Liver (tissue), 9 donors: ENCODE measurements around the gene UBL3. TPM values are rescaled to one million over a fixed set of nuclear protein-coding genes. Genes with fewer than 3 reads are reported as not detected.

Experiments
- DNase-seq: peaks from one replicate; pipeline ENCODE4 v3.0.0-alpha.2; 2017; ENCODE audit warnings: low spot score
- H3K27ac ChIP-seq, 2 donors: one replicate each; pipeline ENCODE4 v1.7.0; 2013; ENCODE audit warnings: inconsistent platforms in 2 of 2, low read length in 2 of 2, control low read depth in 1 of 2, low read depth in 1 of 2, mild to moderate bottlenecking in 1 of 2
- H3K27me3 ChIP-seq, 4 donors: one replicate each; pipeline versions ENCODE4 v1.6.1 to v1.7.0; 2013; ENCODE audit warnings: low read length in 3 of 4, inconsistent platforms in 1 of 4, mild to moderate bottlenecking in 1 of 4, moderate library complexity in 1 of 4; ENCODE audit not compliant: control insufficient read depth in 4 of 4, insufficient read depth in 4 of 4
- H3K36me3 ChIP-seq, 4 donors: one replicate each; pipeline versions ENCODE4 v1.6.1 to v1.7.0; 2013; ENCODE audit warnings: low read length in 3 of 4, mild to moderate bottlenecking in 3 of 4, low read depth in 1 of 4, moderate library complexity in 1 of 4; ENCODE audit not compliant: control insufficient read depth in 4 of 4, insufficient read depth in 3 of 4
- H3K4me1 ChIP-seq, 4 donors: one replicate each; pipeline versions ENCODE4 v1.6.1 to v1.7.0; 2013; ENCODE audit warnings: low read length in 3 of 4, mild to moderate bottlenecking in 3 of 4, moderate library complexity in 1 of 4; ENCODE audit not compliant: control insufficient read depth in 4 of 4, insufficient read depth in 4 of 4
- H3K4me3 ChIP-seq, 3 donors: one replicate each; pipeline versions ENCODE4 v1.6.1 to v1.7.0; 2013; ENCODE audit warnings: low read length in 3 of 3, control low read depth in 1 of 3, low read depth in 1 of 3, mild to moderate bottlenecking in 1 of 3
- H3K9ac ChIP-seq, 2 donors: one replicate each; pipeline ENCODE4 v1.7.0; 2013; ENCODE audit warnings: low read length in 2 of 2, mild to moderate bottlenecking in 2 of 2, moderate library complexity in 2 of 2, control low read depth in 1 of 2, low read depth in 1 of 2
- H3K9me3 ChIP-seq, 4 donors: one replicate each; pipeline versions ENCODE4 v1.6.1 to v1.7.0; 2013; ENCODE audit warnings: low read length in 3 of 4; ENCODE audit not compliant: control insufficient read depth in 4 of 4
- EGR1 ChIP-seq, 2 donors: IDR thresholded peaks; 2 replicates each; pipeline ENCODE4 v1.6.1; 2016 to 2018; ENCODE audit warnings: antibody characterized with exemption in 2 of 2, low read depth in 2 of 2
- FOXA1 ChIP-seq: IDR thresholded peaks from 2 replicates; pipeline ENCODE4 v1.6.1; 2016; ENCODE audit warnings: antibody characterized with exemption
- FOXA2 ChIP-seq: IDR thresholded peaks from 2 replicates; pipeline ENCODE4 v1.6.1; 2016; ENCODE audit warnings: antibody characterized with exemption
- GABPA ChIP-seq, 2 donors: IDR thresholded peaks in 1 of 2; conservative IDR thresholded peaks in 1 of 2; 2 replicates each; pipeline ENCODE4 v1.6.1; 2016; ENCODE audit warnings: antibody characterized with exemption in 2 of 2, mild to moderate bottlenecking in 1 of 2, moderate library complexity in 1 of 2
- HNF4A ChIP-seq, 2 donors: conservative IDR thresholded peaks; 2 replicates each; pipeline ENCODE4 v1.6.1; 2016; ENCODE audit warnings: antibody characterized with exemption in 2 of 2, mild to moderate bottlenecking in 2 of 2
- HNF4G ChIP-seq: IDR thresholded peaks from 2 replicates; pipeline ENCODE4 v1.6.1; 2016; ENCODE audit warnings: antibody characterized with exemption
- JUND ChIP-seq, 2 donors: IDR thresholded peaks; 2 replicates each; pipeline ENCODE4 v1.6.1; 2016; ENCODE audit warnings: antibody characterized with exemption in 2 of 2
- NR2F2 ChIP-seq: IDR thresholded peaks from 2 replicates; pipeline ENCODE4 v1.6.1; 2016; ENCODE audit warnings: antibody characterized with exemption
- RAD21 ChIP-seq, 2 donors: IDR thresholded peaks; 2 replicates each; pipeline ENCODE4 v1.6.1; 2016; ENCODE audit warnings: antibody characterized with exemption in 2 of 2, mild to moderate bottlenecking in 2 of 2
- RXRA ChIP-seq, 2 donors: IDR thresholded peaks; 2 replicates each; pipeline ENCODE4 v1.6.1; 2017 to 2018; ENCODE audit warnings: antibody characterized with exemption in 2 of 2, mild to moderate bottlenecking in 1 of 2
- SP1 ChIP-seq: IDR thresholded peaks from 2 replicates; pipeline ENCODE4 v1.6.1; 2018; ENCODE audit warnings: antibody characterized with exemption, mild to moderate bottlenecking
- TAF1 ChIP-seq: conservative IDR thresholded peaks from 2 replicates; pipeline ENCODE4 v1.6.1; 2016; ENCODE audit warnings: antibody characterized with exemption, mild to moderate bottlenecking
- YY1 ChIP-seq: IDR thresholded peaks from 2 replicates; pipeline ENCODE4 v1.6.1; 2016; ENCODE audit warnings: antibody characterized with exemption, mild to moderate bottlenecking
- WGBS: extraction: QIAGEN DNeasy Blood & Tissue Kit; methylation state at CpG from one replicate; pipeline ENCODE4 v1.1.7; 2013; 5-methylcytosine and 5-hydroxymethylcytosine counted together
- polyA plus RNA-seq, 2 donors: library from polyadenylated mRNA; stranded (reverse) in 1 of 2; unstranded in 1 of 2; fragments of 200-250 nt in 1 of 2; fragments of >200 nt in 1 of 2; fragmentation: Nextera tagmentation in 1 of 2; extraction: Ambion mirVana in 1 of 2; gene quantifications; one replicate each; pipeline versions ENCODE4 v1.2.1 to v1.2.3, GENCODE V29; 2013 to 2015
- total RNA-seq, 2 donors: library from RNA; depleted of rRNA; stranded (reverse); fragments of >200 nt; gene quantifications; one replicate each; pipeline ENCODE4 v1.2.3, GENCODE V29; 2014
- TF ChIP-seq, protein P1 (sequence below): fragments of 150-350 bp; IDR thresholded peaks from 2 replicates; pipeline ENCODE4 v1.5.1; 2017; ENCODE audit warnings: improper control_type of control experiment, low read depth, low read length; ENCODE audit not compliant: missing input control
- TF ChIP-seq, protein P2 (sequence below): IDR thresholded peaks from 2 replicates; pipeline ENCODE4 v1.6.1; 2016; ENCODE audit warnings: antibody characterized with exemption
- TF ChIP-seq, protein P3 (sequence below): IDR thresholded peaks from 2 replicates; pipeline ENCODE4 v1.6.1; 2016; ENCODE audit warnings: antibody characterized with exemption
- TF ChIP-seq, protein P4 (sequence below): IDR thresholded peaks from 2 replicates; pipeline ENCODE4 v1.6.1; 2016; ENCODE audit warnings: antibody characterized with exemption, mild to moderate bottlenecking
- donor health status: healthy.
- donor health status: healthy.
- donor health status: healthy.
- donor health status: healthy.
- donor health status: healthy.

Gene UBL3
- total and polyA plus RNA-seq, 4 donors, result 13.9 to 21.3 (median 15.9) TPM

DNA sequence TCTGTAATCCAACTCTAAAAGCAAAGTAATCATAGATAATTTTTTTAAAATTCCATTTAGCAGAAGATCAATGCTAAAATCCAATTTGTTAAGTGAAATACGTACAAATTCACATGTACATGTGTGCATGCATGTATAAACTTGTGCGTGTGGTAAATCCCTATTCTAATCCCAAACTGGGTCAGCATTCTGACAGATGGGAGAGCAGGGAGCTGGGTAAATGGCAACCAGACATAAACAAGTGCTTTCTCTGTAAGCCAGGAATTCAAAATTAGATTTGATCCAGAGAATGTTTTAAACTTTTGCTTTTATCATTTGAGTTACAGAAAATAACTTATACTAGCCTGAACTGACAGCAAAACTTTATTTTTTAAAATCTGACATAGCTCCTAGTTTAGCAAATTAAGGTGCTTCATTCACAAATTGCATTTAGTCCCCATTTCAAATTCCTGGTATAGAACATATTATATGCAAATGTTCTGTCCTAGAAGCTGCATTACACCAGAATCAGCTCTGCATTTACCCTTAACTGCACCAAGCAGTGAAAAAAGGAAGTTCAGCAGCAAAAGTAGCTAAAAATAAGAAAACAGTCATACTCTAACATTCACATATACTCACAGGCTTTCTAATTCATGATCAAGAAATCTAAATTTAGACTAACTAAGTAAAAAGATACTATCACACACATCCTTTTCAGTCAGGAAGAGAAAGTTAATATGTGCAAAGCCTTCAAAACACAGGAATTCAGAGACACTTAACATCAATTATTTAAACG is 32.6 kb downstream of the UBL3 start:
- peaks cover 1 to 17% (median 10%) of the 10 kb centered on the region in 4 donors for H3K4me1 ChIP-seq
- no peak for DNase-seq
- no peaks in the 10 kb centered on the region for H3K9me3 ChIP-seq
- no peak overlapping the region for H3K4me3 ChIP-seq
- no peaks in the 10 kb centered on the region for H3K27me3 ChIP-seq
- no peak overlapping the region for H3K9ac ChIP-seq
- TF ChIP-seq YY1, result no peak
- TF ChIP-seq HNF4A (conservative IDR thresholded peaks at IDR 0.05), result no peak
- TF ChIP-seq, protein P1, sequence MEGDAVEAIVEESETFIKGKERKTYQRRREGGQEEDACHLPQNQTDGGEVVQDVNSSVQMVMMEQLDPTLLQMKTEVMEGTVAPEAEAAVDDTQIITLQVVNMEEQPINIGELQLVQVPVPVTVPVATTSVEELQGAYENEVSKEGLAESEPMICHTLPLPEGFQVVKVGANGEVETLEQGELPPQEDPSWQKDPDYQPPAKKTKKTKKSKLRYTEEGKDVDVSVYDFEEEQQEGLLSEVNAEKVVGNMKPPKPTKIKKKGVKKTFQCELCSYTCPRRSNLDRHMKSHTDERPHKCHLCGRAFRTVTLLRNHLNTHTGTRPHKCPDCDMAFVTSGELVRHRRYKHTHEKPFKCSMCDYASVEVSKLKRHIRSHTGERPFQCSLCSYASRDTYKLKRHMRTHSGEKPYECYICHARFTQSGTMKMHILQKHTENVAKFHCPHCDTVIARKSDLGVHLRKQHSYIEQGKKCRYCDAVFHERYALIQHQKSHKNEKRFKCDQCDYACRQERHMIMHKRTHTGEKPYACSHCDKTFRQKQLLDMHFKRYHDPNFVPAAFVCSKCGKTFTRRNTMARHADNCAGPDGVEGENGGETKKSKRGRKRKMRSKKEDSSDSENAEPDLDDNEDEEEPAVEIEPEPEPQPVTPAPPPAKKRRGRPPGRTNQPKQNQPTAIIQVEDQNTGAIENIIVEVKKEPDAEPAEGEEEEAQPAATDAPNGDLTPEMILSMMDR, result no peak
- H3K27ac ChIP-seq, result no peak overlapping the region
- no peaks in the 10 kb centered on the region for H3K36me3 ChIP-seq
- WGBS, result 49% methylated on average over 3 of the region's 3 CpGs

DNA sequence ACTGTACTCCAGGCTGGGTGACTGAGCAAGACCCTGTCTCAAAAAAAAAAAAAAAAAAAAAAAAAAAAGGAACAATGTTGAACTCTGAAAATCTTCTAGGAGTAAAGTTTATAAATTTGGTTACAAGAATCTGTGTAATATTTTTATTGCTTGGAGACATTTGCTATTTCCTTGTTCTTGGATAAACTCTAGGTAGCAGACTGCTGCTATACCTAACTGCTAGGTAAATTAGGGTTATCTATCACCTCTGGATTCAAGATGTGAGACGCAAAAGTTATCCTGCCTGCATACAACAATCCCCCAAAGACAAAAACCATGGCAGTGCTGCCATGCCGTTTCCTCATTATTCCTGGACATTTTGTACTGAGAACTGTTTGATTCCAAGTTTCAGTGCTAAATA is 33.7 kb downstream of the UBL3 start:
- H3K4me1 ChIP-seq, result peaks cover 1 to 20% (median 16%) of the 10 kb centered on the region in 4 donors
- no peaks in the 10 kb centered on the region for H3K9me3 ChIP-seq
- no peak for DNase-seq
- TF ChIP-seq RXRA (IDR thresholded peaks at IDR 0.05) (no peak), RAD21 (IDR thresholded peaks at IDR 0.05) (no peak), GABPA (IDR thresholded peaks at IDR 0.05 in 1 of 2, conservative IDR thresholded peaks at IDR 0.05 in 1 of 2) (no peak), NR2F2 (no peak), HNF4G (no peak), EGR1 (IDR thresholded peaks at IDR 0.05; ENCODE audit: low read depth in 2 of 2) (no peak), FOXA2 (no peak), YY1 (no peak), FOXA1 (no peak), TAF1 (no peak), HNF4A (conservative IDR thresholded peaks at IDR 0.05) (no peak), SP1 (no peak), JUND (IDR thresholded peaks at IDR 0.05) (no peak)
- TF ChIP-seq, protein P2, sequence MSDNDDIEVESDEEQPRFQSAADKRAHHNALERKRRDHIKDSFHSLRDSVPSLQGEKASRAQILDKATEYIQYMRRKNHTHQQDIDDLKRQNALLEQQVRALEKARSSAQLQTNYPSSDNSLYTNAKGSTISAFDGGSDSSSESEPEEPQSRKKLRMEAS, result no peak
- TF ChIP-seq, protein P1, result no peak
- TF ChIP-seq, protein P3, sequence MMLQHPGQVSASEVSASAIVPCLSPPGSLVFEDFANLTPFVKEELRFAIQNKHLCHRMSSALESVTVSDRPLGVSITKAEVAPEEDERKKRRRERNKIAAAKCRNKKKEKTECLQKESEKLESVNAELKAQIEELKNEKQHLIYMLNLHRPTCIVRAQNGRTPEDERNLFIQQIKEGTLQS, result no peak
- TF ChIP-seq, protein P4, sequence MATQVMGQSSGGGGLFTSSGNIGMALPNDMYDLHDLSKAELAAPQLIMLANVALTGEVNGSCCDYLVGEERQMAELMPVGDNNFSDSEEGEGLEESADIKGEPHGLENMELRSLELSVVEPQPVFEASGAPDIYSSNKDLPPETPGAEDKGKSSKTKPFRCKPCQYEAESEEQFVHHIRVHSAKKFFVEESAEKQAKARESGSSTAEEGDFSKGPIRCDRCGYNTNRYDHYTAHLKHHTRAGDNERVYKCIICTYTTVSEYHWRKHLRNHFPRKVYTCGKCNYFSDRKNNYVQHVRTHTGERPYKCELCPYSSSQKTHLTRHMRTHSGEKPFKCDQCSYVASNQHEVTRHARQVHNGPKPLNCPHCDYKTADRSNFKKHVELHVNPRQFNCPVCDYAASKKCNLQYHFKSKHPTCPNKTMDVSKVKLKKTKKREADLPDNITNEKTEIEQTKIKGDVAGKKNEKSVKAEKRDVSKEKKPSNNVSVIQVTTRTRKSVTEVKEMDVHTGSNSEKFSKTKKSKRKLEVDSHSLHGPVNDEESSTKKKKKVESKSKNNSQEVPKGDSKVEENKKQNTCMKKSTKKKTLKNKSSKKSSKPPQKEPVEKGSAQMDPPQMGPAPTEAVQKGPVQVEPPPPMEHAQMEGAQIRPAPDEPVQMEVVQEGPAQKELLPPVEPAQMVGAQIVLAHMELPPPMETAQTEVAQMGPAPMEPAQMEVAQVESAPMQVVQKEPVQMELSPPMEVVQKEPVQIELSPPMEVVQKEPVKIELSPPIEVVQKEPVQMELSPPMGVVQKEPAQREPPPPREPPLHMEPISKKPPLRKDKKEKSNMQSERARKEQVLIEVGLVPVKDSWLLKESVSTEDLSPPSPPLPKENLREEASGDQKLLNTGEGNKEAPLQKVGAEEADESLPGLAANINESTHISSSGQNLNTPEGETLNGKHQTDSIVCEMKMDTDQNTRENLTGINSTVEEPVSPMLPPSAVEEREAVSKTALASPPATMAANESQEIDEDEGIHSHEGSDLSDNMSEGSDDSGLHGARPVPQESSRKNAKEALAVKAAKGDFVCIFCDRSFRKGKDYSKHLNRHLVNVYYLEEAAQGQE, result no peak
- H3K27ac ChIP-seq, result no peak overlapping the region
- no peaks in the 10 kb centered on the region for H3K36me3 ChIP-seq
- WGBS, result 79% methylated on average over 2 of the region's 2 CpGs
- no peak overlapping the region for H3K4me3 ChIP-seq
- no peaks in the 10 kb centered on the region for H3K27me3 ChIP-seq
- no peak overlapping the region for H3K9ac ChIP-seq
